ENCODE results near the gene SETD4. TPM values are rescaled to one million over a fixed set of nuclear protein-coding genes. Genes with fewer than 3 reads are reported as not detected.

SETD4 gene
- total and polyA plus RNA-seq, 5 donors: 6.2 to 13.2 (median 8.4) TPM

- Histone ChIP-seq H3K27me3 (ENCODE audit: control insufficient read depth, insufficient read depth) (no peaks in the 10 kb centered on the region), H3K9me3 (ENCODE audit: control insufficient read depth, low read length) (no peaks in the 10 kb centered on the region), H3K27ac (ENCODE audit: low read length) (no peak overlapping the region), H3K4me3 (ENCODE audit: low read length) (no peak overlapping the region), H3K4me1 (ENCODE audit: control insufficient read depth, insufficient read depth, low read length) (no peaks in the 10 kb centered on the region)
- 76% methylated on average over 17 of the region's 17 CpGs for WGBS
- intact Hi-C loops (cut with DNase I): no loop called here
- DNase-seq (no peak), ATAC-seq (no peak)
Measured at GRCh38 chr21:36005018-36005417, 55.3 kb downstream of the SETD4 start.

- DNase-seq (no peak), ATAC-seq (no peak)
- Histone ChIP-seq H3K27ac (ENCODE audit: low read length) (no peak overlapping the region), H3K27me3 (ENCODE audit: control insufficient read depth, insufficient read depth) (no peaks in the 10 kb centered on the region), H3K9me3 (ENCODE audit: control insufficient read depth, low read length) (no peaks in the 10 kb centered on the region), H3K4me1 (ENCODE audit: control insufficient read depth, insufficient read depth, low read length) (no peaks in the 10 kb centered on the region), H3K4me3 (ENCODE audit: low read length) (no peak overlapping the region)
- intact Hi-C loops (cut with DNase I): no loop called here
- 73% methylated on average over 8 of the region's 13 CpGs for WGBS
Measured at GRCh38 chr21:36004441-36004840, 55.9 kb downstream of the SETD4 start.

GRCh38 chr21:36003776-36004175 lies 56.5 kb downstream of the SETD4 start:
- WGBS: 92% methylated on average over 11 of the region's 11 CpGs

GRCh38 chr21:35996217-35996616 lies 64.1 kb downstream of the SETD4 start:
- DNase-seq (no peak), ATAC-seq (no peak)
- Histone ChIP-seq H3K27me3 (ENCODE audit: control insufficient read depth, insufficient read depth) (no peaks in the 10 kb centered on the region), H3K4me3 (ENCODE audit: low read length) (no peak overlapping the region), H3K9me3 (ENCODE audit: control insufficient read depth, low read length) (no peaks in the 10 kb centered on the region), H3K4me1 (ENCODE audit: control insufficient read depth, insufficient read depth, low read length) (no peaks in the 10 kb centered on the region), H3K27ac (ENCODE audit: low read length) (no peak overlapping the region)
- intact Hi-C loops (cut with DNase I): no loop called here

More at GRCh38 chr21:36003776-36004175, 56.5 kb downstream of the SETD4 start:
- H3K27me3 ChIP-seq (ENCODE audit: control insufficient read depth, insufficient read depth): no peaks in the 10 kb centered on the region
- no peak for ATAC-seq
- H3K27ac ChIP-seq (ENCODE audit: low read length): no peak overlapping the region
- DNase-seq: no peak
- no peaks in the 10 kb centered on the region for H3K9me3 ChIP-seq (ENCODE audit: control insufficient read depth, low read length)
- intact Hi-C loops (cut with DNase I): no loop called here
- no peaks in the 10 kb centered on the region for H3K4me1 ChIP-seq (ENCODE audit: control insufficient read depth, insufficient read depth, low read length)
- no peak overlapping the region for H3K4me3 ChIP-seq (ENCODE audit: low read length)

- intact Hi-C loops (cut with DNase I): no loop called here
- H3K27me3 ChIP-seq (ENCODE audit: control insufficient read depth, insufficient read depth): no peaks in the 10 kb centered on the region
- WGBS: 80% methylated on average over 4 of the region's 4 CpGs
Measured at GRCh38 chr21:35995522-35996088, 64.7 kb downstream of the SETD4 start.

GRCh38 chr21:35994613-35995012 lies 65.7 kb downstream of the SETD4 start:
- Histone ChIP-seq H3K27ac (ENCODE audit: low read length) (no peak overlapping the region), H3K4me1 (ENCODE audit: control insufficient read depth, insufficient read depth, low read length) (no peaks in the 10 kb centered on the region), H3K9me3 (ENCODE audit: control insufficient read depth, low read length) (no peaks in the 10 kb centered on the region), H3K27me3 (ENCODE audit: control insufficient read depth, insufficient read depth) (no peaks in the 10 kb centered on the region), H3K4me3 (ENCODE audit: low read length) (no peak overlapping the region)
- ATAC-seq (no peak), DNase-seq (no peak)
- WGBS: 57% methylated on average over 4 of the region's 4 CpGs
- intact Hi-C loops (cut with DNase I): no loop called here

More at GRCh38 chr21:35995522-35996088, 64.7 kb downstream of the SETD4 start:
- Histone ChIP-seq H3K4me1 (ENCODE audit: control insufficient read depth, insufficient read depth, low read length) (no peaks in the 10 kb centered on the region), H3K27ac (ENCODE audit: low read length) (no peak overlapping the region), H3K9me3 (ENCODE audit: control insufficient read depth, low read length) (no peaks in the 10 kb centered on the region), H3K4me3 (ENCODE audit: low read length) (no peak overlapping the region)
- ATAC-seq: no peak
- DNase-seq: no peak

- no peaks in the 10 kb centered on the region for H3K27me3 ChIP-seq (ENCODE audit: control insufficient read depth, insufficient read depth)
- intact Hi-C loops (cut with DNase I): no loop called here
- no peaks in the 10 kb centered on the region for H3K9me3 ChIP-seq (ENCODE audit: control insufficient read depth, low read length)
- DNase-seq (no peak), ATAC-seq (no peak)
- no peaks in the 10 kb centered on the region for H3K4me1 ChIP-seq (ENCODE audit: control insufficient read depth, insufficient read depth, low read length)
- no peak overlapping the region for H3K4me3 ChIP-seq (ENCODE audit: low read length)
- H3K27ac ChIP-seq (ENCODE audit: low read length): no peak overlapping the region
- WGBS: 68% methylated on average over 3 of the region's 3 CpGs
Measured at GRCh38 chr21:35993875-35994490, 66.3 kb downstream of the SETD4 start.

- 84% methylated on average over 6 of the region's 6 CpGs for WGBS
- Histone ChIP-seq H3K27ac (ENCODE audit: low read length) (no peak overlapping the region), H3K9me3 (ENCODE audit: control insufficient read depth, low read length) (no peaks in the 10 kb centered on the region), H3K4me1 (ENCODE audit: control insufficient read depth, insufficient read depth, low read length) (no peaks in the 10 kb centered on the region), H3K27me3 (ENCODE audit: control insufficient read depth, insufficient read depth) (no peaks in the 10 kb centered on the region), H3K4me3 (ENCODE audit: low read length) (no peak overlapping the region)
- DNase-seq: no peak
- no peak for ATAC-seq
- intact Hi-C loops (cut with DNase I): no loop called here
Measured at GRCh38 chr21:35991131-35991530, 69.2 kb downstream of the SETD4 start.

- no peaks in the 10 kb centered on the region for H3K27me3 ChIP-seq (ENCODE audit: control insufficient read depth, insufficient read depth)
- H3K27ac ChIP-seq (ENCODE audit: low read length): no peak overlapping the region
- no peak overlapping the region for H3K4me3 ChIP-seq (ENCODE audit: low read length)
- intact Hi-C loops (cut with DNase I): no loop called here
- no peaks in the 10 kb centered on the region for H3K4me1 ChIP-seq (ENCODE audit: control insufficient read depth, insufficient read depth, low read length)
- 86% methylated on average over 9 of the region's 9 CpGs for WGBS
- no peaks in the 10 kb centered on the region for H3K9me3 ChIP-seq (ENCODE audit: control insufficient read depth, low read length)
- DNase-seq: no peak
- no peak for ATAC-seq
Measured at GRCh38 chr21:35990609-35991008, 69.7 kb downstream of the SETD4 start.

GRCh38 chr21:35989138-35989735 lies 71.1 kb downstream of the SETD4 start:
- peak; percentile 63 to 72 for ATAC-seq
- DNase-seq: peak in 2 of 3 donors; percentile 69 to 79

GRCh38 chr21:35988416-35989137 lies 71.7 kb downstream of the SETD4 start:
- WGBS: 39% methylated on average over 6 of the region's 6 CpGs
- ATAC-seq: no peak
- Histone ChIP-seq H3K27me3 (ENCODE audit: control insufficient read depth, insufficient read depth) (no peaks in the 10 kb centered on the region), H3K4me1 (ENCODE audit: control insufficient read depth, insufficient read depth, low read length) (no peaks in the 10 kb centered on the region), H3K4me3 (ENCODE audit: low read length) (no peak overlapping the region), H3K9me3 (ENCODE audit: control insufficient read depth, low read length) (no peaks in the 10 kb centered on the region), H3K27ac (ENCODE audit: low read length) (no peak overlapping the region)
- DNase-seq: no peak
- intact Hi-C loops (cut with DNase I): no loop called here

More at GRCh38 chr21:35989138-35989735, 71.1 kb downstream of the SETD4 start:
- H3K9me3 ChIP-seq (ENCODE audit: control insufficient read depth, low read length): no peaks in the 10 kb centered on the region
- 60% methylated on average over 10 of the region's 10 CpGs for WGBS
- no peaks in the 10 kb centered on the region for H3K4me1 ChIP-seq (ENCODE audit: control insufficient read depth, insufficient read depth, low read length)
- H3K27ac ChIP-seq (ENCODE audit: low read length): no peak overlapping the region
- intact Hi-C loops (cut with DNase I): no loop called here
- H3K27me3 ChIP-seq (ENCODE audit: control insufficient read depth, insufficient read depth): no peaks in the 10 kb centered on the region
- H3K4me3 ChIP-seq (ENCODE audit: low read length): no peak overlapping the region

Data from right cardiac atrium (tissue), 5 donors.